Stimulated activated CD4-positive, alpha-beta T cell treated with anti-CD3 and anti-CD28 coated beads, Interleukin-2, amount 100 ng/mL, for 4 hours (primary cell): ENCODE results near the gene MTUS2.
"Not testable (repeated sequence)": the region's sequence is repeated elsewhere in the genome, so short reads cannot be mapped to it uniquely, and the experiment has no call there.

ENCODE experiments used
- DNase-seq: peaks from one replicate; pipeline ENCODE4 v3.0.0-alpha.2; 2020; ENCODE audit warnings: low read depth

MTUS2 gene

DNA sequence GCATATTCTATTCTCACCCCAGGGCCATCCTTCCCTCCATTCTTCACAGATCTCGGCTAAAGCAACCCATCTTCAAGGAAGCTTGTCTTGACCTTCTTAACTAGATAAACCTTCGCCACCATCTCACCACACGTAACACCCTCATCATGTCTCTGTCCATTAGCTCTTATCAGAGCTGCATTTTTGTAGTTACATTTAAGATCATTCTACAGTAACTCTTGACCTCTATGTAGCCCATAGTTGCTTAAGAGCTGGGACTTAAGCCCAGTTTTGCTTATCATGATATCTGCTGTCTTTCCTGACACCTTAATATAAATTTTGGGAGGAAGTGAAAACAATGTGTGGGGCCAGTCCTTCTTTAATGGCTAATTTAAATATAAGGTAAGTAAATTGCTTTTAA lies 345.1 kb downstream of the MTUS2 start:
- no peak for DNase-seq

DNA sequence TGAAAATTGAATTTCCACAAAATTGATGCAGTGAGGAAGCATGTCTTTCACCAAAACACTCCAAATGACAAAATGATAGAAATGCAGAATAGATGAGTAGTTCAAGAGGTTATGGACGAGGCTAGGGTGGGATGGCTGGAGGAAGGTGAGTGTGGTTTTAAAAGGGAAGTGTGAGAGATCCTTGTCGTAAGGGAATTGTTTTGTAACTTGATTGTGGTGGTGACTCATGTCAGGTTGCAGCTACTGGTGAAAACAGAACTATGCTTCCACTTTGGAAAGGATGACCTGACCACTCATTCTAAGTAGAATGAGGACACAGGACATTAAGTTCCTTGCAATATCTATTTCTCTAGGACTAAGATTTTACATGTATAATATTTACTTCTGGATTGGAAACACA lies 345.7 kb downstream of the MTUS2 start:
- no peak for DNase-seq

DNA sequence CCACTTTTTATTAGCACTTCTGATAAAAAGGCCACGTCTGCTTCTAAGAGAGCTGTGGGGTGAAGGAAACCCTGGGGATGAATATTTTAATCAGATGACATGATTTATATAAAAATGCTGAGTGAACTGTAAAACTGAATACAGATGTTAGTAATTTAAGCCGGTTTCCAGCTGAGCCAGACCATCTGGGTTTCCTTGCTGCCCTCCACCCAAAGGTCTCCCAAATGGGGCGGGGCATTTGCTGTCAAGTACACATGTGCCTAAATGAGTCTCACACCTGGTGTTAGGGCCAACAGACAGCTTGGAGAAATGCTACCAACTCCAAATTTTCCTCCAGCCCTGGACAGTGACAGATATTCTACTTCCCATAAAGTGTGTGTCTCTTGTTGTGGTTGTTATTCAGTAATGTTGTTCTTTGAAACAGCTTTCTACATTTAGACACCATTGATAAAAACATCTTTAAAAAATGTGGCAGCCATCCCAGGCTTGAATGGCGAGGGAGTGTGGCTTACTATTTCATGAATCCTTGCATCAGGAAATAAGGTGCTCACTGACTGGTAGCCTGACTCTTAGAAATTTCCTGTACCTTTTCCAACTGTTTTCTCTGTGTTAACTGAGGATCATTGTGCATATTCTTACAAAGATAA lies 350.4 kb downstream of the MTUS2 start:
- no peak for DNase-seq

DNA sequence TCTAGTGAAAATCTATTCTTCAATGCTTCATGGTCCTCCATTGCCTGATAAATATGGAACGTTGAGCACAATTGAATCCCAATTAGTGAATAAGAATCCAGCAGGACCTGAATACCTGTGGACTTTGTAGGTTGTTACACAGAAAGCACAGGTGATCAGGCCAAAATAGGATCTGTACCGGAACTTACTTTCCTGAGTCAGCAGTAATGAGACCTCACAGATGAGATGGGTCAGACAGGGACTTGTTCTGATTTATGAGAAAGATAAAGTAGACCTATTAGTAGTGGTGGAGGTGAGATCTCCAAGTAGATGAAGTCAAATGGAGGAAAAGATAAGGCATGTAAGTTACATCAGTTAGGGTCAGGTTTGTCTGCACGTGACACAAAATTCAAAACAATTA lies 351.1 kb downstream of the MTUS2 start:
- DNase-seq: no peak

DNA sequence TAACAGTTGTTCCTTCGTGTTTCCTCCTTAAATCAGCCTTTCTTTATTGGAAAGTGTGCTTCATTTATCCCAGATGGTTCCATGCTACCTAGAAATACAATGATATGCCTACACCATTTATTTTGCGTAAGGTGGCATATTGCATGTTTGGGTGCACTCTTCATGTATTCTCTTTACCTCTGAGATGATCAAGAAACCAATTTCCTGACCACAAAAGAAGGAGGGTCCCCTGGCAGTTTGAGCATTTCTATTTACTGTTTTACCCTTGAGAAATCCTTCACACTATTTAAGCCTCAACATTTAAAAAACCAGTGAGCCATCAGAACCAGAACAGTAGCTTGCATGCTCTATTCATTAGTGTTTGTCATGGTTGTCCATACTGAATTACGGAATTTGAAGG lies 354.0 kb downstream of the MTUS2 start:
- DNase-seq: no peak

DNA sequence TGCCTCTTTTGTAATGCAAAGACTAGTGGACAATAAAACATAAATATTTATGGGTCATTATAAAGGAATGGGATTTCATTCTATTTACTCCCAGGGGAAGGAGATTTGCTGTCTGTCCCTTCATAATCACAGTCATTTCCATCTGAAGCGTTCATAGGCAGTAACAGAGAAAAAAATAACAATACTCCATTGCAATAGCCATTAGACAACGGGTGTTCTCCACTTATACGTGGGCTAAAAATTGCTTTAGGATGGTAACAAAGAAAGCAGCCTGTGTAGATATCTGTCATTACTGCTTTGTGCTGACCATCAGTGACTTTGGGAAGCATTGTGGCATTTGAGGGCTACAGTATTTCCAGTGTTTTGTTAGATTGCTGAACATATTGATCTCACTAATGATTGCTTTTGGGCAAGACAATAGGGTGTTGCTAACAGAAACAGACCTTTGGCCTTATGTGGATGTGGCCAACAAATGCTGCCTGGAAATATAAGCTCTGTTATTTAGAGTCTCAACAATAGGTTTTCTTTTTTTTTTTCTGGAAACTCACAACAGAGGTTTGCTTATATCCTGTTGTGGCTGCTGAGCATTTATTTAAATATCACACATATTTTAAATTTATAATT lies 355.2 kb downstream of the MTUS2 start:
- DNase-seq: no peak

DNA sequence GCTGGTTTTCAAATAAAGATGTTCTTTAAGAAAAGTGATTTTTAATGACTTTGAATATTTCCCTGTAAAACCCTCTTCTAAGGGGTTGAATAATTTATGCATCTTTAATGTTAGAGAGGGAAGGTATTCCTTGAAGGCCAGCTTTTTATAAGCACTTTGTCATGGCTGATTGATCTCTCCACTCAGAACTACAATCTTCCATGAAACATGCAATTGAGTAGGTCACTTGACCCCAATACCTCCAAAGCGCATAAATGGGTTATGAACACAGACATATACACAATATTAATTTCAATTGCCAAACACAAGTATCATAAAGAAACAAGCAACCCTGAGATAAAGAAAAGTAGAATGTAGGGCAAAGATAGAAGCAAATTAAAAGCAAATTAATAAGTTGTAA lies 359.9 kb downstream of the MTUS2 start:
- DNase-seq: no peak

DNA sequence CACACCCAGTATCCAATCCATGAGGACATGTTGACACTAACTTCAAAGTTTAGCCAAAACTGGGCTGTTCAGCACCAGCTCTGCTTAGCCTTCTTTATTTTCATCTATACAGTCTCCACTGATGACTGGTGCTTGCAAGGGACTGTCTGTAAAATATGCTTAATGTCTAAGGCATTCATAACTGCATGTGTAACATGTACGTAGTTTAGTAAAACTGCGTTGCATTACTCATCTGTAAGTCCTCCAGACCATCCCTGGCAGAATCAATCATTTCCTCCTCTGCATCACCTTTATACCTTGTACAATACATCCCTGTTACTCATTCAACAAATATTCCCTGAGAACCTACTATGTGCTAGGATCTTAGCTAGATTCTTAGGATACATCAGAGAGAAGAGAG lies 362.1 kb downstream of the MTUS2 start:
- DNase-seq: no peak

DNA sequence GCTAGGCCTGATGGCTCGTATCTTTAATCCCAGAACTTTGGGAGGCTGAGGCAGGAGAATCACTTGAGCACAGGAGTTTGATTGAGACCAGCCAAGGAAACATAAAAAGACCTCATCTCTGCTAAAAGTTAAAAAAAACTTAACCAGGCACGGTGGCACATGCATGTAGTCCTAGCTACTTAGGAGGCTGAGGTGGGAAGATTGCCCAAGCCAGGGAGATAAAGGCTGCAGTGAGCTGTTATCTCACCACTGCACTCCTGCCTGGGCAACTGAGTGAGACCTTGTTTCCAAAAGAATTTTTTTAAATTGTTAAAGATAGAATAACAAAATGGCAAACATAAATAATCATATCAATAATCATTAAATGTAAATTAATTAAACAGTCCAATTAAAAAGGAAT lies 365.8 kb downstream of the MTUS2 start:
- no peak for DNase-seq

DNA sequence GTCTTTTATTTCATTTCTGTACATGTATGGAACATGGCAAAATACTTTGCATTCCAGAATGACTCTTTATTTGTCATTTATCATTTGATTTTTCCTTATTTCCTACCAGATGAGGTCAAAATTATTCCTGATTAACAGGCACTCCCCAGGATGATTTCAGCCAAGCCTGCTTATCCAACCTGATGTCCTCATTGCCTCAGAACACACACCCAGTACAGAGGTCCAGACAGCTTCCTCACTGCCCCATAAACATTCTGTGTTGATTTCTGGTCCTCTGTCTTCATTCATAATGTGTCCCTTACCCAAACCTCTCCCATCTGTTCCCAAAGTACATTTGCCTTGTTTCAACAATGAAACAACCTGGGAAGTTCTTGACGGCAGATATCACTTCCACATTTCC lies 367.4 kb downstream of the MTUS2 start:
- no peak for DNase-seq

DNA sequence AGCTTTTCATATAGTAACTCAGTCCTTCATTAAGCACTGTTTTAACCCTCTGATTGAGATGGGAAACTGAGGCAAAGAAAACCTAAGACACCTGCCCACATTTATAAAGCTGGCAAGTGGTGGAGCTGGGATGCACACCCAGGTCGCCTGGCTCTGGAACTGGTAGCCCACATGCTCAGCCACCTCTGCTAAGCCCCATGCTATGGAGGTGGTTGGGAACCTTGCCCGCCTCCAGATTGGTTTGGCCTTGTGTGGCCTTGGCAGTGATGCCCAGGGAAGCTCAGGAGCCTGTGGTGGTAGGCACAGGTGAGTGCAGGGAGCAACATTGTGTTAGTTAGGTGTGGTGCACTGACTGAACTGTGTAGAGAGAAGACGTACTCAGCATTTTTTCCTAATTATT lies 370.2 kb downstream of the MTUS2 start:
- no peak for DNase-seq

DNA sequence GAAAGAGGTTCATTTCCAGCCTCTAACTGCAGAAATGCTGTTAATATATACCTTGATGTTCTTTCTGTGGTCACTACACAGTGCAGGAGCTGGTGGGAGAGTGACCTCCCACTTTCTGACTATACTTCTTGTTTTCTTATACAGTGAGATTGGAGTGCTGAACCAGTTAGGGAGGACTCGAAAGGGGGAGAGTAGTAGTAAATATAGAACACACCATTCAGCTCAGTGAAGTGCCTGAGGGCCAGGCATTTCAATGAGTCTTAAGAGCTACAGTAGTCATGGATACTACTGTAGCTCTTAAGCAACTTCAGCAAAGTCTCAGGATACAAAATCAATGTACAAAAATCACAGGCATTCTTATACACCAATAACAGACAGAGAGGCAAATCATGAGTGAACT lies 372.9 kb downstream of the MTUS2 start:
- no peak for DNase-seq

DNA sequence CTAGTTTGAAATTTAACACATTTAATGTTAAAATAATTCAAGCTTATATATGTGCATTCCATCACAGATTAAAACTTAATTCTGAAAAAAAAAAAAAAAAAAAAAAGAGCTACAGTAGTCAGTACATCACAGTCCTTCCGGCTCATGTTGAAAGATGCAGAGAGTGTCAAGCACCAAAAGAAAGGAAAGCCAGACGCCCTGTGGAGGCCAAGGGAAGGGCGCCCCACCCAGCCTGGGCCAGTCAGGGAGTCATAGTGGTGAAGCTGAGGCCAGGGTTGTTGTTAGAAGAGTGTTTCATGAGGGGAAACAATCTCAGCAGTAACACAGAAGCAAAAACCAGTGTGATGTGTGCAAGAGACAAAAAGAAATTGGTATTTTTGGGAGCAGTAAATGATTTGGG lies 375.3 kb downstream of the MTUS2 start:
- no peak for DNase-seq

DNA sequence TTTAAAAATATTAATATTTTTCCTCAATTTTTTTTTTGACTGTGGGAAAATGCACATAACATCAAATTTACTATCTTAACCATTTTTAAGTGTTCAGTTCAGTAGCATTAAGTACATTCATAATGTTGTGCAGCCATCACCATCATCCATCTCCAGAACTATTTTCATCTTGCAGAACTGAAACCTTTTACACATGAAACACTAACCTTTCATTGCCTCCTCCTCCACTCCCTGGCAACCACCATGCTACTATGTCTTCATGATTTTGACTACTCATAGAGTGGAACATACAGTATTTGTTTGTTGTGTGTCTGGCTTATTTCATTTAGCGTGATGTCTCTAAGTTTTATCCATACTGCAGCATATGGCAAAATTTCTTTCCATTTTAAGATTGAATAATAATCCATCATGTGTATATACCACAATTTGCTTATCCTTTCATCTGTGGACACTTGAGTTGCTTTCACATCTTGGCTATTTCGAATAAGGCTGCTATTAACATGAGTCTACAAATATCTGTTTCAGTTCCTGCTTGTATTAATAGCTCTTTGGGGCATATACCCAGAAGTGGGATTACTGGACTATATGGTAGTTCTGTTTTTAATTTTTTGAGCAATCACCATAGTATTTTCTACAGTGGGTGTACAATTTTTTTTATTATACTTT lies 376.4 kb downstream of the MTUS2 start:
- no peak for DNase-seq

DNA sequence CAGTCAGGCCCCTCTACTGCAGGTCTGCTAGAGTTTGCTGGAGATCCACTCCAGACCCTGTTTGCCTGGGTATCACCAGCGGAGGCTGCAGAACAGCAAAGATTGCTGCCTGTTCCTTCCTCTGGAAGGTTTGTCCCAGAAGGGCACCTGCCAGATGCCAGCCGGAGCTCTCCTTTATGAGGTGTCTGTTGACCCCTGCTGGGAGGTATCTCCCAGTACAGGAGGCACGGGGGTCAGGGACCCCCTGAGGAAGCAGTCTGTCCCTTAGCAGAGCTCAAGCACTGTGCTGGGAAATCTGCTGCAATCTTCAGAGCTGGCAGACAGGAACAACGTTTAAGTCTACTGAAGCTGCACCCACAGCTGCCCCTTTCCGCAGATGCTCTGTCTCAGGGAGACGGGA lies 382.6 kb downstream of the MTUS2 start:
- DNase-seq: not testable (repeated sequence)

DNA sequence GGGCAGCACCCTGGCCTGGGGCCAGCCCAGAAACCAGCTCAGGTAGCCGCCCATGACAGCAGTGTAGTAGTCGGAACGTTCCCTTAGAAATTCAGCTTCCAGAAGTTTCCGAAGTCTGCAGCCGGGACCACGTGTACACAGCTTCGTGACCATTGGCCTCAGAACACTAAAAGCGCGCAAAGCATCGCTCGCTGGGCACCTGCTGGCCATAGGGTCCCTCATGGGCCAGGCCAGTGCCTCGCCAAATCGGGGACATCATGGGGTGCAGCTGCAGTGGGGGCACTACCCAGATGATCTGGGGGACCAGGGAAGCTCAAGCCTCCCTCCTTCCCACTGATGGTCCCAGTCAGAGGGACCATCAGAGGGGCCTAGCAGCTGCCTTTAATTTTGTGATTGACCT lies 384.5 kb downstream of the MTUS2 start:
- no peak for DNase-seq

DNA sequence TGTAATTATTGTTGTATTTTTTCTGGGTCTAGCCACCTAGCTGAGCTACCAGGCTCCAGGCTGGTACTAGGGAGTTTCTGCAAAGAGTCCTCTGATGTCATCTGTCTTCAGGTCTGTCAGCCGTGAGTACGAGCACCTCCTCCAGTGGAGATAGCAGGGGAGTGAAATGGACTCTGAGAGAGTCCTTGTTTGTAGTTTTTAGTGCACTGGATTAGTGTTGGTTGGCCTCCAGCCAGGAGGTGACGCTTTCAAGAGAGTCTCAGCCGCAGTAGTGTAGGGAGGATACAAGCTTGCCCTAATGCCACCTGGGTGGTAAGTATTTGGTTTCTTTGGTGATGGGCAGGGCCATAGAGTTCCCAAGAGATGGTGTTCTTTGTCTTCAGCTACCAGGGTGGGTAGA lies 390.5 kb downstream of the MTUS2 start:
- DNase-seq: no peak

DNA sequence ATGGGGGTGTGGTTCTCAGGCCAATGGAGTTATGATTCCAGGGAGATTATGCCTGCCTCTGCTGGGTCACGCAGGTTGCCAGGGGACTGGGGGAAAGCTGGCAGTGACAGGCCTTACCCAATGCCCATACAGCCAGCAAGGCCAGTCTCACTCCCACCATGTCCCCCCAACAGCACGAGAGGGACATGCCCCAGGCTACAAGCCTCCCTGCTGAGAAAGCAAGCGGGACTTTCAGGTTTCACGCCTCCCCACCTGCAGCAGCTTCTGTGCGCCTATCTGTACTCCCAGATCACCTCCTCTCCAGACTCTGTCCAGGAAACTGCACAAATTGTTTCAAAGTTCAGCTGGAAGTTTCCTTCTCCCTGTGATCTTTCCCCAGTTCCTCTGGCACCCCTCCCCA lies 391.0 kb downstream of the MTUS2 start:
- DNase-seq: not testable (repeated sequence)

DNA sequence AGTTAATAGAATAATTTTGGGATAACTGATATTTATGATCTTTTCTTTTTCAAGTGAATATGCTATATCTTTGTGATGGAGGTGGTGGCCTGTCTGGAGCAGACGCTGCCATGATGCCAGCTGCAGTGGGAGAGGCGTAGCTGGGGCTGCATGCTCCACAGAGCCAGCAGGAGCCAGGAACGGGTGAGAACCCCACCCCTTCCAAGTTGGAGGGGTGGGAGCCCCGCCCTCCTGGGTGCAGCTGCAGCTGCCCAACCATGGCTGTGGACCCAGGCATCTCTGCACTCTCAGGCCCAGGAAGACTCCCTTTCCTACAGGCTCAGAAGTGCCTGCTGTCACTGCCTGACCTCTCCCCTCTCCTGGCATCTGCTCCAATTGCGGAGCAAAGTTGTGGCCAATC lies 402.3 kb downstream of the MTUS2 start:
- no peak for DNase-seq

DNA sequence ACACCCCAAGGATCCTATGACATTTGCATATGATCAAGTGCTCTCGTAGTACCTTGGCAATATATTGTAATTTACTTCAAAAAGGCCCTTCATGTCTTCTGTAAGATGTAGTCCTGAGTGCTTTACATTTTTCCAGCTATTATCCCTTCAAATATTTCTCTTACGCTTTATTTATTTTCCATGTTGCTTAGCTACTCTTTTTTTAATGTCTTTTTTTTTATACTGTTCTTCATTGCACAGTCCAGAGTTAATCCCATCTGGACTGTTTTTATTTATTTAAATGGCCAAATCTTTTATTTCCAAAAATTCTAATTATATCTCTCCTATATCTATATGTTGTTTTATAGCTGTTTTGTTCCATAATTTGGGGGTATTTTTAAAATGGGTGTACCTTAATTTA lies 404.1 kb downstream of the MTUS2 start:
- DNase-seq: no peak

DNA sequence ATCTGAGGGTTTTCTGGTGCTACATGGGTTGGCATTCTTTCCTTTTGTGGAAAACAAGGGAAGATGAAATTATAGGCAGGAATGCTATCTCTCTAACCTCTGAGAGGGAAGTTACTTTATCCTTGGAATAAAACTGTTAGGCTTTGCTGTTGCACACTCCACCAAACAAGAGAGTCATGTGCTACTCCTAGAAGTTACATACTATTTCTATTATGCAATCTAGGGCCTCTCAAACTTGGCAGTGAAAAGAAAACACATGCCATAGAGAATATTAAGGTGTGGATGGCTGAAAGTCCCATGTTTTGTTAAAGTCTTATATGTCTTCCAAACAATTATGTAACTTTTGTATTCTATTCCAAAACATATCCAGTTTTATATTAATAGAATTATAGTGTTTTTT lies 407.4 kb downstream of the MTUS2 start:
- DNase-seq: no peak

DNA sequence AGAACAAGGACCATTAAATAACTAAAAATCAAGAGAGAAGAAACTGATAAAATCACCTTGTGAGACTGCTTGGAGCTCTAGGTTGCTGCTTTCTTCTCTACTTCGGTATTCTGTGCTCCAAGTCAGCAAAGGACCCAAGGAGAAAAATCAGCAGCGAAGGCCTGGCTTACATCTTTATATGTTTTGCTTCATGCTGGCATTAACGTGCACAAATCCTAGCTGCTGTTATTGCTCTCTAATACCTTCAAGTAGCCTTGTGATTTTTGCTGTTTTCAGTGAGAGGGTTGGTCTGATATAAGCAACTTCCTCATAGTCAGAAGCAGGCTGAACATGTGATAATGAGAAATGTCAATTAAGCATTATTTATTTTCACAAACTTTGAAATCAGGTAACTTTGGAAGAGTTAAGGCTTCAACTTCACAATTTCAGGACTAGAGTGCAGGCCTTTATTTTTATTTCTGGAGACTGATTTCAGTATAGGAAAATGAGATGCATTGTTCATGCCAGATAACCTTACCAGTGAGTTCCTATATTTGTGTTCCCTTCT lies 410.2 kb downstream of the MTUS2 start:
- no peak for DNase-seq
